Adipose tissue (tissue), 3 donors: ENCODE data around the gene VAMP4. TPM values are rescaled to one million over a fixed set of nuclear protein-coding genes. Genes with fewer than 3 reads are reported as not detected.
"Not testable (repeated sequence)": the region's sequence is repeated elsewhere in the genome, so short reads cannot be mapped to it uniquely, and the experiment has no call there.

Experiments
- H3K27ac ChIP-seq: one replicate; pipeline ENCODE4 v1.5.1; 2013; ENCODE audit warnings: low read depth, low read length
- WGBS, 3 donors: extraction: QIAGEN DNeasy Blood & Tissue Kit; methylation state at CpG; one replicate each; pipeline ENCODE4 v1.1.7; 2013; 5-methylcytosine and 5-hydroxymethylcytosine counted together
- polyA plus RNA-seq, 3 donors: library from polyadenylated mRNA; stranded (reverse); fragments of 200-250 nt; gene quantifications; one replicate each; pipeline ENCODE4 v1.2.3, GENCODE V29; 2013
- donor health status: healthy with polysubstance abuse.
- donor health status: Bipolar disorder and iron deficiency.
- donor health status: healthy.

The VAMP4 gene
- polyA plus RNA-seq, 3 donors, result 3.6 to 8.8 (median 6.7) TPM

GRCh38 chr1:171716616-171717015 is 25.2 kb downstream of the VAMP4 start:
- no peak overlapping the region for H3K27ac ChIP-seq
- 71 to 86% (median 72%) methylated on average over 3 of the region's 3 CpGs for WGBS, 3 donors

- no peak overlapping the region for H3K27ac ChIP-seq
- 80 to 87% (median 81%) methylated on average over 3 of the region's 3 CpGs for WGBS, 3 donors
These were observed 26.0 kb downstream of the VAMP4 start for GRCh38 chr1:171715813-171716251.

DNA sequence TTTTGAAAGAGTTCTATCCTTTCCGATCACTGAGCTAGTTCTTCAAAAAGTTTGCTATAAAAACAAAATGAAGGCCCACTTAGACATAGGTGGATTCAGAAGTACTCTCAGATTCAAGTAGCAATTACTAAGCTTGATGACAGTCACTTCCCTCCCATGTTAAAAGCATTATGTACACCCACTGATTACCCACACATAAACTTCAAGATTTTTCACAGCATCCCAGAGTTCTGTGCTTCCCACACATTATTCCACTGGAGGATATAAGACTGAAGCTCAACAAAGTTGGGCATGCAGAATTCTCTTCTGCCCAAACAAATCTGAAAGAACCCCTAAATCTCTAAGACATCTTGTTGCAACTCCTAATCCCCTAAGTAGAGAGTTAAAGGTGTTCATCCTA is 29.5 kb downstream of the VAMP4 start:
- no peak overlapping the region for H3K27ac ChIP-seq
- WGBS, 3 donors, result 97 to 100% (median 97%) methylated on average over 1 of the region's 1 CpG

DNA sequence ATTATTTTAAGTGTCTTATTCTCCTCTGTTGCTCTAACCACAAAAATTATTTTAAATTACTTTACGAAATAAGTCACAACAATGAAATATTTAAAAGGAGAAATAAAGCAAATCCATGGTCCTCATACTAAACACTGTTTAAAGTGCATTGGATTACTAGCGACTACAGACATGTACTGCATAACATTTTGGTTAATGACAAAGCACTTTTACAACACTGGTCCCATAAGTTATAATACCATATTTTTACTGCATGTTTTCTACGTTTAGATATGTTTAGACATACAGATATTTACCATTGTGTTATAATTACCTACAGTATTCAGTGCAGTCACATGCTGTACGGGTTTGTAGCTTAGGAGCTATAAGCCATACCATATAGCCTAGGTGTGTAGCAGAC is 30.2 kb downstream of the VAMP4 start:
- 92 to 95% (median 95%) methylated on average over 4 of the region's 4 CpGs for WGBS, 3 donors

GRCh38 chr1:171707583-171707982 is 34.3 kb downstream of the VAMP4 start:
- 85 to 92% (median 89%) methylated on average over 3 of the region's 3 CpGs for WGBS, 3 donors

More for the DNA sequence above, 30.2 kb downstream of the VAMP4 start:
- H3K27ac ChIP-seq, result no peak overlapping the region

DNA sequence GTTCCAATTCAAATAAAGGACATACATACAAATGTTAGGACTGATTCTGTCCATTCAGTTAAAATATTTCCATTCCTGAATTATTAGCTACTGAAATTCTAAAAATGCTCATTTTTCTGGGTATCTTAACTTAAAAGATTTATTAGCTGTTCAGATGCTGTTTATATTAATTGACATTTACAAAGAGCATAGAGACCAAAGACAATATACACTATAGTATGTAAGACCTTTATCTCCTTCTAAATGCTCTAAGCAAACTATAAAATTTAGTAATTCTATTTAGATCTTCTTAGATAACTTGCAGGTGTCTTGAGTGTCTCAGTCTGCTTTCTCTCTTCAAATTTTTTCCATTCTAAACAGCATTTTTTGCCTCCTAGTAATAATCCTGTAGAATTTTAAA is 39.3 kb downstream of the VAMP4 start:
- H3K27ac ChIP-seq, result no peak overlapping the region

More at GRCh38 chr1:171707583-171707982, 34.3 kb downstream of the VAMP4 start:
- H3K27ac ChIP-seq, result no peak overlapping the region

DNA sequence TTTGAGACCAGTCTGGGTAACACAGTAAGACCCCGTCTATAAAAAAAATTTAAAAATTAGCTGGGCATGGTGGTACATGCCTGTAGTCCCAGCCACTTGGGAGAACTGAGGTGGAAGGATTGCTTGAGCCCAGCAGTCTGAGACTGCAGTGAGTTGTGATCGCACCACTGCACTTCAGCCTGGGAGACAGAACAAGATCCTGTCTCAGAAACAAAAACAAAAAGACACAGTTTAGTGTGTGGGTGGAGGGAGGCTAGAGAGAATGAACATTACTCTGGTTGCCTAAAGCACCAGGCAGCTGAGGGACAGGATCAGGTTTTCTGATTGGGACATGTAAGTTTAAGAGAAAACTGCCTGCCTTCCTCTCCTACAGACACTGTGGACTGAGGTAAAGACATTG is 42.3 kb downstream of the VAMP4 start:
- H3K27ac ChIP-seq, result no peak overlapping the region

DNA sequence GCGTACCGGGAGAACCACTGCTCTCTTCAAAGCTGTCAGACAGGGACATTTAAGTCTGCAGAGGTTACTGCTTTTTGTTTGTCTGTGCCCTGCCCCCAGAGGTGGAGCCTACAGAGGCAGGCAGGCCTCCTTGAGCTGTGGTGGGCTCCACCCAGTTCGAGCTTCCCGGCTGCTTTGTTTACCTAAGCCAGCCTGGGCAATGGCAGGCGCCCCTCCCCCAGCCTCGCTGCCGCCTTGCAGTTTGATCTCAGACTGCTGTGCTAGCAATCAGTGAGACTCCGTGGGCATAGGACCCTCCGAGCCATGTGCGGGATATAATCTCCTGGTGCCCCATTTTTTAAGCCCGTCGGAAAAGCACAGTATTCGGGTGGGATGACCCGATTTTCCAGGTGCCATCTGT is 46.1 kb downstream of the VAMP4 start:
- WGBS, 3 donors, result 89 to 96% (median 95%) methylated on average over 14 of the region's 14 CpGs
- not testable (repeated sequence) for H3K27ac ChIP-seq

More for the DNA sequence above, 42.3 kb downstream of the VAMP4 start:
- 89 to 95% (median 92%) methylated on average over 2 of the region's 2 CpGs for WGBS, 3 donors

GRCh38 chr1:171693541-171693940 is 48.3 kb downstream of the VAMP4 start:
- 94 to 96% (median 96%) methylated on average over 11 to 15 of the region's 23 CpGs for WGBS, 3 donors
- H3K27ac ChIP-seq, result not testable (repeated sequence)

DNA sequence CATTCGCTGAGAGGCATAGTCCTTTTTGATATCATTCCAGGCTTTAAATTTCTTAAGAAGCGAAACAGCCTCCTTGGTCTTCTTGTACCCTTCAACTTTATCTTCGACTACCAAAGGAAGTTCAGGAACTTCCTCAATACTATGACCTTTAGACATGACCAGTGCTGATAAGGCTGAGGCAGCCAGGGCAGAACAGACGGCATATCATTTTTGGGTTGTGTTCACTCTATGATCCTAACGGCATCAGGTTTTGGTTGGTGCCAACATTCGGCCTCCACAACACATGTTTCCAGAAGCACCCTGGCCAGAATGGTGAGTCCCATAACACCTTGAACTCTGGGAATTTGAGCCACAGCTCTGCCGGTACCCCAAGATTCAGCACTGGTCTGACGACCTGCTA is 58.0 kb downstream of the VAMP4 start:
- no peak overlapping the region for H3K27ac ChIP-seq
- WGBS, 3 donors, result 66 to 79% (median 70%) methylated on average over 8 of the region's 8 CpGs

- no peak overlapping the region for H3K27ac ChIP-seq
- WGBS, 3 donors, result 92 to 98% (median 96%) methylated on average over 3 of the region's 3 CpGs
These were observed 61.5 kb downstream of the VAMP4 start for GRCh38 chr1:171680339-171680738.

- WGBS, 3 donors, result 78 to 100% (median 100%) methylated on average over 2 of the region's 2 CpGs
- H3K27ac ChIP-seq, result no peak overlapping the region
These were observed 65.0 kb downstream of the VAMP4 start for GRCh38 chr1:171676823-171677222.

- WGBS, 3 donors, result 62 to 64% (median 63%) methylated on average over 3 of the region's 3 CpGs
These were observed 67.1 kb downstream of the VAMP4 start for GRCh38 chr1:171674431-171675405.

GRCh38 chr1:171670739-171671138 is 71.1 kb downstream of the VAMP4 start:
- WGBS, 3 donors, result 94 to 98% (median 98%) methylated on average over 28 of the region's 28 CpGs
- H3K27ac ChIP-seq, result no peak overlapping the region

More at GRCh38 chr1:171674431-171675405, 67.1 kb downstream of the VAMP4 start:
- no peak overlapping the region for H3K27ac ChIP-seq

- 90 to 94% (median 93%) methylated on average over 5 of the region's 5 CpGs for WGBS, 3 donors
- no peak overlapping the region for H3K27ac ChIP-seq
These were observed 73.5 kb downstream of the VAMP4 start for GRCh38 chr1:171668372-171668771.

DNA sequence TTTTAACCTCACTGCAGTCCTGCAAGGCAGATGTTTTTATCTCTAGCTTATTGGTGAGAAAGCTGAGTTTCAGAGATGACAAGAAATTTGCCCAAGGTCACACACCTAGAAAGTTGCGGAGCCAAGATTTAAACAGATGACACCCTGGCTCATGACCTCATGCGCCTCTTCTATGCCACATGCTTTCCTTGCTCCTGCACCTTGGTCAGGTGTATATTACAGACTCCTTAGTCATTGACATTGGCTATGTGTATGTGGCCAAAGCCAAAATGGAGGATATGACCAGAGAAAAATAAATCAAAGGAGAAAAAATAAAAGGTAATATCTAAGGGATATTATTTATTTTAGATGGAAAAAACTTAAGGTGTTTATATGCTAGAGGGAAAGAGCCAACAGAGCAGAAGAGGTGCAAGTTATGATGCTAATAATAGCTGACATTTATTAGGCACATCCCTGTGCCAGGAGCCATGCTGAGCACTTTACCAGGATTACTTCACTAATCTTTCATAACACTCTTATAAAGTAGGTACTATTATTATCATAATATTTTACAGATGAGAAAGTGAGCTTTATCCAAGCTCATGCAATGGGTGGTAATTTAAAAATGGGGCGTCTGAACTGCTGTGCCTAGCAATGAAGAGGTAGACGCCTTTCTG is 75.6 kb downstream of the VAMP4 start:
- no peak overlapping the region for H3K27ac ChIP-seq
- 73 to 91% (median 88%) methylated on average over 4 of the region's 4 CpGs for WGBS, 3 donors

DNA sequence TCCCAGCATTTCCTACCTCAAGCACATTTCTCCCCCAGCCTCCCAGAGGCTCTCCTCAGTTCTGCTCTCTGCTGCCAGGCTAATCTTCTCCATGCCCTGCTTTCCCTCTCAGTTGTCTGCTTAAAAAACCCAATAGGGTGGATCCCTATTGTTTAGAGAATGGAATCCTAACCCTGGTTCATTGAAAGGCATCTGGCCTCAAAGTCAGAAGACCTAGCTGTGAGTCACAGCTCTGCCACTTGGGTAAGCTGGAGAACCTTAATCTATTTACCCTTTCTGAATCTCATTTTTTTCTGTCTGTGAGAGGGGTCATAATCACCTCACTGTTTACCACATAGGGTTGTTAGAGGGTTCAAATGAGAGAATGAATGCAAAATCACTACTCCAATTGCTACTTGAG is 76.9 kb downstream of the VAMP4 start:
- no peak overlapping the region for H3K27ac ChIP-seq

DNA sequence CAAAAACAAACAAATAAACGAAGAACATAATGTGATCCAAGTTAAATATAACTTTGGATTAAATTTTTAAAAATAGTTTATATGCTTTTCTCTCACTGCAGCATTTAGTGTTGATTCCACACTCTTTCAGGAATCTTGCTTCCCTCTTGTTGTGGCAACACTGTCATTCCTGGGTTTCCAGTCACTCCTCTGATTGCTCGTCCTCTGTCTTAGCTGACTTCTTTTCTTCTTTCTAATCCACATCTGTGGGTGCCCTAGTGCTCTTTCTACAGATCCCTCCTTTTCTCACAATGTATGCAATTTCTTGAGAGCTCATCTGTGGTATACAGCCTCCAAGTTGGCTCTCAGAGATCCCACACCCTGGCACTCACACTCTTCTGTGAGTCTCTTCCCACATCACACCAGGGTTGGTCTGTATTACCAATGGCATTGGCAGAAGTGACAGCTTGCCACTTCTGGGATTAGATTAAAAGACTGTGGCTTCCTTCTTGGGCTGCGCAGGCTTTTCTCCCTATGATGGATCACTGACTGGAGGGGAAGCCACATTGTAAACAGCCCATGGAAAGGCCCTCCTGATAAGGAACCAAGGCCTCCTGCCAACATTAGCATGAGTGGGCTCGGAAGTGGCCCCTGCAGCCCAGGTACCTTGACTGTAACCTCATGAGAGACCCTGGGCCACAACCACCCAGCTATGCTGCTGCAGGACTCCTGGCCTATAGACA is 77.8 kb downstream of the VAMP4 start:
- WGBS, 3 donors, result 57 to 69% (median 57%) methylated on average over 4 of the region's 4 CpGs
- H3K27ac ChIP-seq, result no peak overlapping the region
